Gastrocnemius medialis (tissue), 4 donors: Measurements from ENCODE around the gene RAB6B.

Experiments
- CTCF ChIP-seq, 5 experiments: fragments of 450-650 bp in 3 of 5; fragments of 200-600 bp in 2 of 5; sonication (generic) in 2 of 5; IDR thresholded peaks in 4 of 5; conservative IDR thresholded peaks in 1 of 5; 1 replicate in 4 of 5; 2 replicates in 1 of 5; pipeline ENCODE4 v1.5.1; 2016 to 2019; ENCODE audit warnings: antibody characterized with exemption in 5 of 5, mild to moderate bottlenecking in 3 of 5, moderate library complexity in 3 of 5
- POLR2A ChIP-seq, 2 donors: fragments of 450-650 bp; IDR thresholded peaks; one replicate each; pipeline ENCODE4 v1.6.1; 2017; ENCODE audit warnings: antibody characterized with exemption in 2 of 2, mild to moderate bottlenecking in 2 of 2, moderate library complexity in 2 of 2

DNA sequence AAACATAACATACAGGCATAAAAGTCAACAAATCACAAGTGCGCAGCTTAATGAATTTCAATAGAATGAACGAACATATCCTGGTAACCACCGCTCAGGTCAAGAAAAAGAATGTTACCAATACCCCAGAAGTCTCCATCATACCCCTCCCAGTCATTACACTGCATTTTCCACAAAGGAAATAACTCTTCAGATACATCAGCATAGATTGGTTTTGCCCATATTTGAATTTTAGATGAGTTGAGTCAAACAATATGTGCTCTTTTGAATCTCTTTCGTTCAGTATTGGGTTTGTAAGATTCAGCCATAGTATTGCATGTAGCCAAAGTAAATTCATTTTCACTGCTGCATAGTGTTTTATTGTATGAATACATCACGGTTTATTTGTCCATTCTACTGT lies 6.2 kb upstream of the RAB6B start:
- TF ChIP-seq CTCF (IDR thresholded peaks at IDR 0.05 in 4 of 5, conservative IDR thresholded peaks at IDR 0.05 in 1 of 5), result no peak
- TF ChIP-seq POLR2A (IDR thresholded peaks at IDR 0.05), result no peak
